CD4-positive, alpha-beta T cell treated with Interleukin-21 for 1 hour (primary cell): ENCODE results near the gene ACIN1.

Source experiments
- DNase-seq: peaks from one replicate; pipeline ENCODE4 v3.0.0-alpha.2; 2020

ACIN1 gene

DNA sequence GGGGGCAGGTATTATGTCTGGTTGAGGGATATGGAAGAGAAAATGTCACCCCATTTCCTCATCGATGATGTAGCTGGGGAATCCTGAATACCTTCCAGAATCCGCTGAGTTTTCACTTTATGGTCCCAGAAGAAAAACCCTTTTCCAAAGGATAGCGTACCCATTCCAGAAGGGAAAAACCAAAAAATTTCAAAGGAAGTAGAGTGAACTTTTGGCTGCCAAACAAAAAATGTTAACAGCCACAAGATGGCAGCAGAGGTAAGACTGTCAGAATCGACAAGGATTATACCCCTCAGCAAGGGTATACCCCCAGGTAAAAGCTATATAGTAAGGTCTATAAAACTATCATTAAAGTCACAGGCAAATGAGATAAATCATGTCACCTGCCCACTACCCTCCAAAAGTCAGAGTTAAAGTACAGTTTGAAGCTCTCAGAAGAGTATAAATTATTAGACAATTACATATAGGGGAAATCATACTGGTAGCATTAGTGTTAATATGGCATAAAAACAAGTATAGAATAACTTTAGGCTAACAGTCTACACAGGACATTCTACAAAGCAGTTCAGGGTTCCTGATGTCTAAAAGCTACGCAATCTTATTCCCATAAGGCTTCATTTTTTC, 18.0 kb downstream of the ACIN1 start:
- peak; percentile 55 for DNase-seq

DNA sequence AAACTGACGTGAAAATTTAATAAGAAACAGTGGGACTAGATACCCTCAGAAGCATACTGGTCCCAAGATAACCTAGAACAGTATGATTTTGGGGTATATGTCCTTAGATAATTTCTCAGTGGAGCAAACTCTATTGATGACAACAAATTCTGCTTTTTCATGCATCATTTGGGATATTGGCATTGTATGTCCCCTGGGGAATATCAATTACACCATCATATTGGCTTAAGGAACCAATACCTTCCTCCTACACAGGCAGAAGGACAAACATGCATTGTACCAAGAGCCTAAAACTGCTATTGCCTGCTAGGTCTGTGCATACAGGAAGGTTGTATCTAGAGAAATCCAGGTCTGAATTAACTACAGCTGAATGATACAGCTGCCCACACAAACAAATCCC, 20.0 kb downstream of the ACIN1 start:
- DNase-seq: no peak

GRCh38 chr14:23071921-23072539, 22.9 kb downstream of the ACIN1 start:
- DNase-seq: no peak

- DNase-seq: peak; percentile 82
Observed at GRCh38 chr14:23071244-23071920, 23.6 kb downstream of the ACIN1 start.

DNA sequence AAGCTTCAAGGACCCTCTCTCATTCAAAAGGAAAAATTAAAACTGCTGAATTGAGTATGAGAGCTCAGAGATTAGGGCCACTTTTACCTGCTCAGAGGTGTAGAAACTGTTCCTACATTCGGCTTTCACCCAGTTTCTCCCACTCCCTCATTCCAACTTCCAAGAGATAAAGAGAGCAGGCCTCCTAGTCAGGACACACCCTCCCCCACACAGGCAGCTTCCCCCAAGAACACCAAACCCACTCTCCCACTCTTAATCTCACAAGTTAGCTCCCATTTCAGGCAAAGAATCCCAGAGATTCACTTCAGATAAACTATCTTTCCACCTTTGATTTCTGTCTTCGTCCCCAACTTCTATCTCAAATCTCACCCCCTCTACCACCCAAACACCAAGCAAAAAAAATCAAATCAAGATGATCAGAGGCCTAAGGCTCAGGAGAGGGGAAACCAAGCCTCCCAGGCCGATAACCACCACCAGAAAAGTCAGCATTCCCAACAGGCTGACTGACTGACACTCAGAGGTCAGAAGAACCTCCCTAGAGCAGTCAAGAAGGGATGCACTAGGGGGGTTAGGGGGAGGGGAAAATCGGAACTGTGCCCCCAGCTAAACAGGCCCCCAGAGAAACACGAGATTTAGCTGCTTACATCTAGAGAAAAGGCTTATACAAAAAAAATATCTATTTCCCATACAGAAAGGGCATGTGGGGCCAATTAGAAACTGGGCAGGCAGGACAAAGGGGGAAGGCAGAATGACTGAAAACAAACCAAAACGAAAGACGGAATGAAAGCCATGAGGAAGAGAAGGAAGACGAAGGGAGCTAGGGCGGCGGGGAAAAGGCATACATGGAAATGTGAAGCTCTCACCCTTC, 24.4 kb downstream of the ACIN1 start:
- DNase-seq: no peak

- DNase-seq: no peak
Observed at GRCh38 chr14:23069413-23069806, 25.5 kb downstream of the ACIN1 start.

DNA sequence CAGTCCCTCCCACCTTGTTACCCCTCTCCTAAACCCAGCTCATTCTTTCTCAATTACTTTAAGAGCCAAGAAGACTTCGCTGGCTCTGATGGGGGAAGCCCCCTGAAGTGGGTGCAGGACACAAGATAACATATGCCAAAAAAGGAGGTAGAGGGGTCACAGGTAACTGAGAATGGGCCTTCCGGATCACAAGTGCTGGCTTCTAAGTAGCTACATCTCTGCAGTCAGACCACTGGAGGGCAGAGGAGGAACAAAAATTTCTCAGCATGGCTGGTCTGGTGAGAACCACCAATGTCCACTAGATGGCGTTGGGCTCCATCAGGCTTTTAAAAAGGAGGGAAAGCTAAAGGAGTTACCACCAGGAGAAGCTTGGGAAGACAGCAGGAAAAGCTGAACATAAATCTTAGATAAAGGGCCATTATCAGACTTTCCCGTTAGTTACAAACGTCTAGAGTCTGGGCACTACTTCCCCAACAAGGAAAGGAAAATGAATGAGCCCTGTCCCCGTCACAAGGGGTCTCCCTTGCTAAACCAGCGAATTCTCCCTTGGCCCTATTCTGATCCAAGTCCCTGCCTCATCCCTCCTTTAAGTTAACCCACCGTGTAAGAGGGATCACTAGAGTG, 26.0 kb downstream of the ACIN1 start:
- peak; percentile 86 for DNase-seq

DNA sequence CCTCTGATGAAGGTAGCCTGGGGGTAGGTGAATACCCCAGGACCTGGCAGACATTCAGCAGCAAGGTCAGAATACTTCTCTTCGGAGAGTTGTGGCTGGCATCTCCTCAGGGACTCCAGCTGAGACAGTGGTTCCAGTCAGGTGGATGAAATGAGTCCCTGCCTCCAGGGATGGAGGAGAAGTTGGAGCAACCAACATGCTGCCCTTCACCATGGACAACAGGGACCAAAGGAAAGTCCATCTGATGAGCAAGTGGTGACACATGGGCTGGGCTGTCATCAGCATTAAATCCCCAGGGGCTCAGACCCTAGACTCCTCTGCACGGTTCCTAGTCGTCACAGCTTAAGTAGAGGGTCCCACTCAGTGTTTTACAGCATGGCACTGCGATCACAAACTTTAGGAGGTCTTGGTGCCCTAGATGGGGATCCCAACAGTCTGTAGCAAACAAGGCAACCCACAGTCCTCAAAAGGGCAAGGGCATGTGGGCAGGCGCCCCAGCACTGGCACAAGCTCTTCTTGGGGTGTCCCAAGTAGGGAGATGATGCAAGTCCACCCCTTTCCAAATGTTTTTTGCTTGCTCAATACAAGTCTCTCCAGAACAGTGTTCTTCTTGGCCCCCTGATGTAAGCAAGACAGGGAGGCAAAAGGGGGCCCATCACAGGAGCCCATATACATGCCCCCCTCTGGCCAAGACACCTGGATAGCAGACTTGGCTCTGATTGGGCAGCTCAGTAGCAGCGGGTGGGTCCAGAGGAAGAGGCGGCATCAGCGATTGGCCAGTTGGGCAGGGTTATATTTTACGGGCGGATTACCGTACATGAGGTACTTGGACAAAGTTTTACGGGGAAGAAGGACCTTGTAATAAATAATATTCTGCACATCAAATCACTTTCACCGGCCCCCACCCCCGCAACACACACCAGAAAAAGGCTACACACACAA, 26.8 kb downstream of the ACIN1 start:
- no peak for DNase-seq

DNA sequence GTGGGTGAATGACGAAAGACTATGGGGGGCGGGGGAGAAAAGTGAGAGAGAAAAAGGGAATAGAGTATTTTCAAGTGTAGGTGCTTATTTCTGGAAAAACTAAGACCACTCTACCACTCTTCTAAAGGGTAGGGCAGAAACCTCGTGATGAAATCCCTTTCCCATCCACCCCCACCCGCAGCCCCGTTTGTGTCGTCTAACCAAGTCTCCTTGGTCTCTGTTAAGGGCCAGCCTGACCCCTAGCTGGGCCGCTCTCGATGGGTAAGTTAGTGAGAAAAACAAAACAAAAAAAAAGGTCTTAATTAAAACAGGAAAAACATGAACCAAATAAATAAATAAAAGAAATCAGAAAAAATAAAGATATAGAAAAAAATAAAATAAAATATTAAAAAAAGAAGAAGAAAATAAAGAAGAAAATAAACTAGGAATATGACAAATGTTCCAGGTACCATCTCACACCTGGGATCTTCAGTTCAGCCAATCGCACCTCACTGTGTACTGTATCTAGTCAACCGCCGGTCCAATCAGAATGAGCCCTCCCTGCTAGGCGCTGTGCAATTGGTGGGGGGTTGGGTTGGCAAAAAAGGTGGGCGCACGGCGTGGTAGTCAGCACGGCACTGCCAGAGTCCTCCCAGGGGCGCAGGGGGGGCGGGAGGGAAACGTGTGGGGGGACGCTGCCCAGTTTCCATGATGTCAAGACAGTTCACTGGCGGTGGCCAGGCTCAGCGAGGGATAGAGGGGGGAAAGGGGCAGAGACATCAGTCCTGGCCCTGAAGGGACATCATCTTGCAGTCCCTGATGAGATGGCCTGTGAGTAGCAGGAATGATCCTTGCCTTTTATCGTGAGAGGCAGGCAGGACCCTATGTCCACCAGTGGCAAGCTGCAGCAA, 27.8 kb downstream of the ACIN1 start:
- DNase-seq: no peak

DNA sequence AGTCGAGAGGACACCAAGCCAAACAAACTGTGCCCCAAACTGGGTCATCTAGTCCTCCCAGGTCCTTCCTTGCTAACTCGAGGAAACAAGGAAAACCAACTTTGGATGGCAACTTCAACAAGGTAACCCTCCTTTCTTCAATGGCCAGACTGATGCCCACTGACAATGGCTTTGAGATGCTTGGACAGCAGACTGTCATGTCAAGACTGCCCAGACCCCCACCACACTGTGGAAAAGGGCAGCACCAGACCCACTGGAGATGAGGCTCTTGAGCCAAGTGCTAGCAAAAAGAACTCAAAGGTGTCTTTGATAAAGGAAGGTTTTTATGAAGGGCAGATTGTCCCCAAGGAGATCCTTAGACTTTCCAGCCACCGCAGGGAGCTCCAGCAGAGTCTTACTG, 28.6 kb downstream of the ACIN1 start:
- DNase-seq: no peak

DNA sequence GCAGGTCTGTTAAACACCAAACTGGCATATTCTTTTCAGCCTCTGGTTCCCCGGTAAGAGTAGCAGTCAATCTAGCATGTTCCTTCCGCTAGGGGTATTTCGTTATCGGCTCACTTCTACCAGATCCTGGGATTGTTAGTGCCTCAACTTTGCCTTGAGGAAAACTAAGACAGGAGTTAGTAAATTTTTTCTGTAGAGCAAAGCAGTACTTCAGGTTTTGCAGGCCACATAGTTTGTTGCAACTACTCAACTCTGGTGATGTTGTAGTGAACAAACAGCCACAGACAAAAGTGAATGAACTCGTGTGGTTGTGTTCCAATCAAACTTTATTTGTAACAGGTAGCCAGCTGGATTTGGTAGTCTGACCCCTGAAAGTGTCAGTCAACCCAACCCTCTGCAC, 31.3 kb downstream of the ACIN1 start:
- no peak for DNase-seq

DNA sequence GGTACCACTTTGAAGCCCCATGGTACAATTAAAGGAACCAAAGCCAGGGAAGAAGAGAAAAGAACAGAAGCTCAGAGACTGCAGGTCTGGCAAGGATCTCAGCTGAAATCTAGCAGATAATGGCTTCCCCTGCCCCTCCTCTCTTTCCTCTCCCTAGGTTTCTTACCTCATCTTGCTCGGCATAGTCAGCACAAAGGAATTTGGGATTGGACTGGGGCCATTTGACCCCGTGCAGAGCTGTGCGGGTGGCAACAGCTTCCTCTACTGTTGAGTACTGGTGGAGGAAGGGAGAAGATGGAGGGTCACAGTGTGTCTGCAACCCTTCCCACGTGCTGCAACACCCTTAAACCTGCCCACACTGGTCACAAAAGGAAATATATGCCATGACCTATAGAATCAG, 32.9 kb downstream of the ACIN1 start:
- DNase-seq: no peak

DNA sequence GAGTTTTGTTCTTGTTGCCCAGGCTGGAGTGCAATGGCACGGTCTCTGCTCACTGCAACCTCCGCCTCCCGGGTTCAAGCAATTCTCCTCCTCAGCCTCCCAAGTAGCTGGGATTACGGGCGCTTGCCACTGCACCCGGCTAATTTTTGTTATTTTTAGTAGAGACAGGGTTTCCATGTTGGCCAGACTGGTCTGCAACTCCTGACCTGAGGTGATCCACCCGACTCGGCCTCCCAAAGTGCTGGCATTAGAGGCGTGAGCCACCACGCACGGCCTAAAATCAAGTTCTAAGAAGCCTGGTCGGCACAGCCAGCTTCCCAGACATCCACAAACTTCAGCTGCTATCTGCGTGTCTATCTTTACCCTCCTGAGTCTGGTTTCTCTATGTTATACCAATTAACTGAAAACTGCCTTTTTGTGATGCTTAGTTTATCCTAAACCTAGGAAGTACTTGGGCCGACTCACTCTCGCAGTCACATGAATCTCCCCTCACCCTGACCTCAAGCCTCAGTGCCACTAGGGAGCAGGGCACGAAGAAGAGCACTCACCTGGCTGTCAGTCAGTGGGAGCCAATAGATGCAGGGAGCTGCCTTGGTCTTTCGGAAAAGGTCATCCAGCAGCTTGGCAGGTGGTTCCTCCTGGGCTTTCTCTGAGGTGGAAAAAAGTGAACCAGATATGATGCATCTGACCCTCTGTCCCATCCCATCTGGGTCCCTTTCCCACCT, 34.2 kb downstream of the ACIN1 start:
- no peak for DNase-seq

GRCh38 chr14:23058654-23059504, 36.1 kb downstream of the ACIN1 start:
- no peak for DNase-seq

GRCh38 chr14:23057757-23058653, 36.9 kb downstream of the ACIN1 start:
- peak; percentile 86 for DNase-seq

DNA sequence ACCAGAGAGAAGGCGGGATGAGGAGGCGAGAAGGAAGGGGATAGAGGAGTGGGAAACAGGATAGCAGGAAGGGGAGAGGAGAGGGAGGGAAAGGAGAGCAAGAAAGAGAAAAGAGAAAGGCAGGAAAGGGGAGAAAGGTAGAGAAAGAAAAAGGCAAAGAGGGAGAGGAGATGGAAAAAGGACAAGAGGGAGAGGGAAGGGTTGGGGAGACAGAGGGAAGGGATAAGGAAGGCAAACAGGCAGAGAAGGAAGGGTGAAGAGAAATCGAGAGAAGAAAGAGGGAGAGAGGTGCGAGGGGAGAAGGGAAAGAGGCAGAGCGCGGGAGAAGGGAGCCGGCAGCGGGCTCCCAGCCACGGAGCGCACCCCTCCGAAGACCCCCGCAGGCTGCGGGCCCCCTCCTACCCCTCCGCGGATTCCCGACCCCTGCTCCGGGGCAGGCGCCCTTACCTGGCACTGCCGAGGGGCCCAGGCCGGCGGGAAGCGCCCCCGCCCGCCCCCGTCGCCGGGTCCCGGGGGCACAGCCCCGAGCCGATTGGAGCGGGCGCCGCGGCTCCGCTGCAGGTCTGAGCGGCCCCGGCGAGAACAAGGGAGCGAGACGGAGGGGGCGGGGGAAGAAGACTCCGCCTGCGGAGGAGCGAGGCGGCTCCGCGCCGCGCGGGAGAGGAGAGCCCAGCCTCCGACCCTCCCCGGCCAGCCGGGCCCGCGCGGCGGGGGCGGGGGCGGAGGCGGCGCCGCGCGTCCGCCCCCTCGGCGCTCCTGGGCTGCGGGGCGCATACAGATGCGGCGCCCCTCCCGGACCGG, 37.8 kb downstream of the ACIN1 start, which contains the start of gene CDH24:
CDH24 (minus strand) TSS at position 565 of the 801 bp plus-strand sequence. CDS start 1,787 bp downstream, outside the sequence.
- DNase-seq: peak; percentile 74
